ENCODE results near the gene ABAT. TPM values are rescaled to one million over a fixed set of nuclear protein-coding genes. Genes with fewer than 3 reads are reported as not detected.
"Not testable (repeated sequence)": the region's sequence is repeated elsewhere in the genome, so short reads cannot be mapped to it uniquely, and the experiment has no call there.

The ABAT gene
- total and polyA plus RNA-seq, 5 donors, result 10.9 to 42.4 (median 16.8) TPM

GRCh38 chr16:8785408-8785807 is 111.0 kb downstream of the ABAT start:
- Histone ChIP-seq H3K4me3 (ENCODE audit: low read length) (no peak overlapping the region), H3K27me3 (ENCODE audit: control insufficient read depth, insufficient read depth) (no peaks in the 10 kb centered on the region), H3K4me1 (ENCODE audit: control insufficient read depth, insufficient read depth, low read length) (no peaks in the 10 kb centered on the region), H3K27ac (ENCODE audit: low read length) (no peak overlapping the region), H3K9me3 (ENCODE audit: control insufficient read depth, low read length) (no peaks in the 10 kb centered on the region)
- intact Hi-C loops (cut with DNase I), result no loop called here
- WGBS, result 81% methylated on average over 6 of the region's 6 CpGs
- DNase-seq (no peak), ATAC-seq (no peak)

GRCh38 chr16:8786316-8786715 is 111.9 kb downstream of the ABAT start:
- intact Hi-C loops (cut with DNase I); H3K27ac ChIP-seq (ENCODE audit: low read length): not testable (repeated sequence)

GRCh38 chr16:8788578-8789172 is 114.3 kb downstream of the ABAT start:
- H3K27me3 ChIP-seq (ENCODE audit: control insufficient read depth, insufficient read depth), result no peaks in the 10 kb centered on the region
- no peaks in the 10 kb centered on the region for H3K4me1 ChIP-seq (ENCODE audit: control insufficient read depth, insufficient read depth, low read length)
- WGBS, result 86% methylated on average over 8 of the region's 8 CpGs
- DNase-seq, result no peak
- H3K4me3 ChIP-seq (ENCODE audit: low read length), result no peak overlapping the region
- no peak overlapping the region for H3K27ac ChIP-seq (ENCODE audit: low read length)
- no peaks in the 10 kb centered on the region for H3K9me3 ChIP-seq (ENCODE audit: control insufficient read depth, low read length)
- intact Hi-C loops (cut with DNase I), result no loop called here
- ATAC-seq, result no peak

More at GRCh38 chr16:8786316-8786715, 111.9 kb downstream of the ABAT start:
- H3K4me3 ChIP-seq (ENCODE audit: low read length); ATAC-seq; DNase-seq; H3K4me1 ChIP-seq (ENCODE audit: control insufficient read depth, insufficient read depth, low read length); H3K9me3 ChIP-seq (ENCODE audit: control insufficient read depth, low read length); H3K27me3 ChIP-seq (ENCODE audit: control insufficient read depth, insufficient read depth): not testable (repeated sequence)
- 79% methylated on average over 11 of the region's 11 CpGs for WGBS

GRCh38 chr16:8795091-8795490 is 120.7 kb downstream of the ABAT start:
- ATAC-seq (no peak), DNase-seq (no peak)
- WGBS, result 90% methylated on average over 8 of the region's 8 CpGs
- Histone ChIP-seq H3K9me3 (ENCODE audit: control insufficient read depth, low read length) (no peaks in the 10 kb centered on the region), H3K27ac (ENCODE audit: low read length) (no peak overlapping the region), H3K4me1 (ENCODE audit: control insufficient read depth, insufficient read depth, low read length) (peaks cover 10% of the 10 kb centered on the region), H3K4me3 (ENCODE audit: low read length) (no peak overlapping the region), H3K27me3 (ENCODE audit: control insufficient read depth, insufficient read depth) (no peaks in the 10 kb centered on the region)
- intact Hi-C loops (cut with DNase I), result loop anchor here in 3 of 4 donors (5.0 to 10.0 kb wide), 4 partner anchors 70 to 133 kb away; partner anchors contain the start of genes ABAT (in 1 of the 3), CARHSP1 (in 1 of the 3) and LITAFD (in 1 of the 3)

GRCh38 chr16:8795818-8796217 is 121.4 kb downstream of the ABAT start:
- WGBS, result 93% methylated on average over 10 of the region's 10 CpGs
- intact Hi-C loops (cut with DNase I), result loop anchor here in 3 of 4 donors (5.0 to 10.0 kb wide), 4 partner anchors 69 to 134 kb away; partner anchors contain the start of genes ABAT (in 1 of the 3), CARHSP1 (in 1 of the 3) and LITAFD (in 1 of the 3)
- Histone ChIP-seq H3K27me3 (ENCODE audit: control insufficient read depth, insufficient read depth) (no peaks in the 10 kb centered on the region), H3K27ac (ENCODE audit: low read length) (no peak overlapping the region), H3K4me3 (ENCODE audit: low read length) (no peak overlapping the region), H3K9me3 (ENCODE audit: control insufficient read depth, low read length) (no peaks in the 10 kb centered on the region), H3K4me1 (ENCODE audit: control insufficient read depth, insufficient read depth, low read length) (peaks cover 10% of the 10 kb centered on the region)
- no peak for DNase-seq
- no peak for ATAC-seq

- no peak for DNase-seq
- Histone ChIP-seq H3K4me3 (ENCODE audit: low read length) (peak overlapping the region; percentile 86), H3K27ac (ENCODE audit: low read length) (no peak overlapping the region), H3K27me3 (ENCODE audit: control insufficient read depth, insufficient read depth) (no peaks in the 10 kb centered on the region), H3K4me1 (ENCODE audit: control insufficient read depth, insufficient read depth, low read length) (peaks cover 10% of the 10 kb centered on the region), H3K9me3 (ENCODE audit: control insufficient read depth, low read length) (no peaks in the 10 kb centered on the region)
- intact Hi-C loops (cut with DNase I), result loop anchor here in 3 of 4 donors (5.0 to 10.0 kb wide), 4 partner anchors 68 to 134 kb away; partner anchors contain the start of genes ABAT (in 1 of the 3), CARHSP1 (in 1 of the 3) and LITAFD (in 1 of the 3)
- no peak for ATAC-seq
- WGBS, result 45% methylated on average over 14 of the region's 14 CpGs
Observed at GRCh38 chr16:8796469-8797363, 122.3 kb downstream of the ABAT start.

- Histone ChIP-seq H3K27ac (ENCODE audit: low read length) (peak within 1 kb of the TSS; percentile 65), H3K4me3 (ENCODE audit: low read length) (peak within 1 kb of the TSS; percentile 86), H3K9me3 (ENCODE audit: control insufficient read depth, low read length) (no peaks in the 10 kb centered on the region), H3K27me3 (ENCODE audit: control insufficient read depth, insufficient read depth) (no peaks in the 10 kb centered on the region), H3K4me1 (ENCODE audit: control insufficient read depth, insufficient read depth, low read length) (peaks cover 10% of the 10 kb centered on the region)
- ATAC-seq, result peak; percentile 99
- intact Hi-C loops (cut with DNase I), result loop anchor here in 3 of 4 donors (5.0 to 10.0 kb wide), 4 partner anchors 67 to 135 kb away; partner anchors contain the start of genes ABAT (in 1 of the 3), CARHSP1 (in 1 of the 3) and LITAFD (in 1 of the 3)
- DNase-seq, result peak; percentile 97 to 98 (median 98)
- under 1% methylated on average over 61 of the region's 61 CpGs for WGBS
Observed at GRCh38 chr16:8797364-8798173, 123.2 kb downstream of the ABAT start, which contains the start of the genes PMM2 and TMEM186. Gene PMM2, plus strand, starts transcription at chr16:8797839. Its CDS starts 44 bp downstream, at chr16:8797883. Gene TMEM186, minus strand, starts transcription at chr16:8797639. Its CDS starts 25 bp downstream, at chr16:8797614.

GRCh38 chr16:8798174-8798527 is 123.7 kb downstream of the ABAT start:
- ATAC-seq, result peak in 1 of 2 donors; percentile 24
- no peaks in the 10 kb centered on the region for H3K27me3 ChIP-seq (ENCODE audit: control insufficient read depth, insufficient read depth)

GRCh38 chr16:8798535-8799157 is 124.2 kb downstream of the ABAT start:
- H3K9me3 ChIP-seq (ENCODE audit: control insufficient read depth, low read length), result no peaks in the 10 kb centered on the region
- H3K27me3 ChIP-seq (ENCODE audit: control insufficient read depth, insufficient read depth), result no peaks in the 10 kb centered on the region
- peak overlapping the region; percentile 59 for H3K27ac ChIP-seq (ENCODE audit: low read length)
- no peak for DNase-seq
- WGBS, result 56% methylated on average over 7 of the region's 7 CpGs
- intact Hi-C loops (cut with DNase I), result loop anchor here in 3 of 4 donors (5.0 to 10.0 kb wide), 4 partner anchors 66 to 136 kb away; partner anchors contain the start of genes ABAT (in 1 of the 3), CARHSP1 (in 1 of the 3) and LITAFD (in 1 of the 3)
- H3K4me3 ChIP-seq (ENCODE audit: low read length), result peak overlapping the region; percentile 86
- H3K4me1 ChIP-seq (ENCODE audit: control insufficient read depth, insufficient read depth, low read length), result peaks cover 10% of the 10 kb centered on the region
- ATAC-seq, result peak in 1 of 2 donors; percentile 3

More at GRCh38 chr16:8798174-8798527, 123.7 kb downstream of the ABAT start:
- Histone ChIP-seq H3K4me1 (ENCODE audit: control insufficient read depth, insufficient read depth, low read length) (peaks cover 10% of the 10 kb centered on the region), H3K4me3 (ENCODE audit: low read length) (peak overlapping the region; percentile 86), H3K27ac (ENCODE audit: low read length) (peak overlapping the region; percentile 65), H3K9me3 (ENCODE audit: control insufficient read depth, low read length) (no peaks in the 10 kb centered on the region)
- WGBS, result under 1% methylated on average over 6 of the region's 6 CpGs
- no peak for DNase-seq
- intact Hi-C loops (cut with DNase I), result loop anchor here in 3 of 4 donors (5.0 to 10.0 kb wide), 4 partner anchors 67 to 136 kb away; partner anchors contain the start of genes ABAT (in 1 of the 3), CARHSP1 (in 1 of the 3) and LITAFD (in 1 of the 3)
